GM23248 (cell line): ENCODE measurements around the gene GLDC. TPM values are rescaled to one million over a fixed set of nuclear protein-coding genes. Genes with fewer than 3 reads are reported as not detected.

Experiments used
- DNase-seq: peaks from one replicate; pipeline ENCODE4 v3.0.0-alpha.2; 2015
- H2AFZ ChIP-seq: fragments of 200-600 bp; sonication (generic); 2 replicates; pipeline ENCODE4 v1.6.1; 2016; ENCODE audit warnings: antibody characterized with exemption
- H3F3A ChIP-seq: fragments of 200-600 bp; sonication (generic); 2 replicates; pipeline ENCODE4 v1.6.1; 2016; ENCODE audit warnings: mild to moderate bottlenecking, antibody characterized with exemption, mixed run types; ENCODE audit not compliant: insufficient read depth
- H3K27ac ChIP-seq: fragments of 200-600 bp; sonication (generic); 2 replicates; pipeline ENCODE4 v1.5.1; 2016; ENCODE audit warnings: mild to moderate bottlenecking
- H3K27me3 ChIP-seq: fragments of 200-600 bp; sonication (generic); replicated peaks from 2 replicates; pipeline ENCODE4 v1.6.1; 2016; ENCODE audit warnings: mild to moderate bottlenecking; ENCODE audit not compliant: insufficient read depth
- H3K36me3 ChIP-seq: fragments of 200-600 bp; sonication (generic); 2 replicates; pipeline ENCODE4 v1.6.1; 2016; ENCODE audit warnings: low read depth, mild to moderate bottlenecking
- H3K4me1 ChIP-seq: fragments of 200-600 bp; sonication (generic); 2 replicates; pipeline ENCODE4 v1.6.1; 2016; ENCODE audit warnings: mild to moderate bottlenecking; ENCODE audit not compliant: insufficient read depth
- H3K4me2 ChIP-seq: fragments of 200-600 bp; sonication (generic); one replicate; pipeline ENCODE4 v1.6.1; 2016; ENCODE audit warnings: mild to moderate bottlenecking; ENCODE audit not compliant: unreplicated experiment
- H3K4me3 ChIP-seq: fragments of 200-600 bp; sonication (generic); 2 replicates; pipeline ENCODE4 v1.5.1; 2016; ENCODE audit warnings: mild to moderate bottlenecking
- H3K79me2 ChIP-seq: fragments of 200-600 bp; sonication (generic); 2 replicates; pipeline ENCODE4 v1.6.1; 2016; ENCODE audit warnings: mild to moderate bottlenecking; ENCODE audit not compliant: insufficient read depth
- H3K9ac ChIP-seq: fragments of 200-600 bp; sonication (generic); 2 replicates; pipeline ENCODE4 v1.6.1; 2016; ENCODE audit warnings: mild to moderate bottlenecking
- H3K9me2 ChIP-seq: fragments of 200-600 bp; sonication (generic); 2 replicates; pipeline ENCODE4 v1.6.1; 2016; ENCODE audit warnings: mixed run types, mild to moderate bottlenecking, moderate library complexity; ENCODE audit not compliant: insufficient read depth
- H3K9me3 ChIP-seq: fragments of 200-600 bp; sonication (generic); one replicate; pipeline ENCODE4 v1.6.1; 2017; ENCODE audit warnings: low read depth
- H4K20me1 ChIP-seq: fragments of 200-600 bp; sonication (generic); 2 replicates; pipeline ENCODE4 v1.6.0; 2016; ENCODE audit not compliant: insufficient read depth
- EZH2 ChIP-seq: fragments of 200-600 bp; sonication (generic); IDR thresholded peaks from 2 replicates; pipeline ENCODE4 v1.6.1; 2018; ENCODE audit warnings: antibody characterized with exemption, mild to moderate bottlenecking; ENCODE audit not compliant: insufficient read depth, poor library complexity, severe bottlenecking
- EZH2phosphoT487 ChIP-seq: fragments of 200-600 bp; sonication (generic); IDR thresholded peaks from 2 replicates; pipeline ENCODE4 v1.6.1; 2018; ENCODE audit warnings: antibody characterized with exemption, moderate library complexity, mild to moderate bottlenecking, low read depth; ENCODE audit not compliant: insufficient read depth
- WGBS, 2 experiments: methylation state at CpG; one replicate each; pipeline ENCODE4 v1.1.6; 2015 to 2017; ENCODE audit warnings: low lambda C conversion rate in 2 of 2, low coverage in 1 of 2; ENCODE audit errors: missing lambda C conversion rate in 2 of 2; 5-methylcytosine and 5-hydroxymethylcytosine counted together
- in situ Hi-C: fragments of 300-500 bp; cut with MboI; formaldehyde crosslinking; loops from 2 replicates; pipeline ENCODE4 v1.15.0; 2020
- polyA plus RNA-seq: library from polyadenylated mRNA; unstranded; fragments of >200 nt; fragmentation: Nextera tagmentation; extraction: Ambion mirVana; gene quantifications from 2 replicates; pipeline ENCODE4 v1.2.1, GENCODE V29; 2016
- total RNA-seq: library from RNA; depleted of rRNA; stranded (reverse); fragments of >200 nt; shearing (Covaris generic); gene quantifications from 2 replicates; pipeline ENCODE4 v1.2.3, GENCODE V29; 2014

Gene GLDC
- total and polyA plus RNA-seq, 2 experiments from 2014 or later: 0.11 to 0.48 TPM

DNA sequence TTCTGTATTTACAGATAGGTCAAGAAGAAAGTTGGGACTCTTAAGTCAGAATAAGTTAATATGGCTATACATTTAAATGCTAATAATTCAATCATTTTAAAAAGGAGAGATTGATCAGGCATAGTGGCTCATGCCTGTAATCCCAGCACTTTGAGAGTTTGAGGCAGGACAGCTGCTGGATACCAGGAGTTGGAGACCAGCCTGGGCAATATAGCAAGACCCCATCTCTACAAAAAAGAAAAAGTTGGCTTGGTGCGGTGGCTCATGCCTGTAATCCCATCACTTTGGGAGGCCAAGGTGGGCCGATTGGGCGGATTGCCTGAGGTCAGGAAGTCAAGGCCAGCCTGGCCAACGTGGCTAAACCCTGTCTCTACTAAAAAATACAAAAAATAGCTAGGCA is 15.0 kb upstream of the GLDC start:
- in situ Hi-C loops: no loop called here
- Histone ChIP-seq H4K20me1 (no peaks in the 10 kb centered on the region), H3K9ac (no peak overlapping the region), H3K36me3 (no peaks in the 10 kb centered on the region), H3K27ac (no peak overlapping the region), H3F3A (no peaks in the 10 kb centered on the region), H3K27me3 (no peaks in the 10 kb centered on the region), H3K4me3 (no peak overlapping the region), H3K4me2 (no peak overlapping the region), H3K9me3 (no peaks in the 10 kb centered on the region), H3K9me2 (no peaks in the 10 kb centered on the region), H2AFZ (no peak overlapping the region), H3K79me2 (no peaks in the 10 kb centered on the region), H3K4me1 (no peaks in the 10 kb centered on the region)
- TF ChIP-seq EZH2 (no peak), EZH2phosphoT487 (no peak)
- WGBS, 2 experiments: 44 to 56% methylated on average over 4 of the region's 4 CpGs
- no peak for DNase-seq

DNA sequence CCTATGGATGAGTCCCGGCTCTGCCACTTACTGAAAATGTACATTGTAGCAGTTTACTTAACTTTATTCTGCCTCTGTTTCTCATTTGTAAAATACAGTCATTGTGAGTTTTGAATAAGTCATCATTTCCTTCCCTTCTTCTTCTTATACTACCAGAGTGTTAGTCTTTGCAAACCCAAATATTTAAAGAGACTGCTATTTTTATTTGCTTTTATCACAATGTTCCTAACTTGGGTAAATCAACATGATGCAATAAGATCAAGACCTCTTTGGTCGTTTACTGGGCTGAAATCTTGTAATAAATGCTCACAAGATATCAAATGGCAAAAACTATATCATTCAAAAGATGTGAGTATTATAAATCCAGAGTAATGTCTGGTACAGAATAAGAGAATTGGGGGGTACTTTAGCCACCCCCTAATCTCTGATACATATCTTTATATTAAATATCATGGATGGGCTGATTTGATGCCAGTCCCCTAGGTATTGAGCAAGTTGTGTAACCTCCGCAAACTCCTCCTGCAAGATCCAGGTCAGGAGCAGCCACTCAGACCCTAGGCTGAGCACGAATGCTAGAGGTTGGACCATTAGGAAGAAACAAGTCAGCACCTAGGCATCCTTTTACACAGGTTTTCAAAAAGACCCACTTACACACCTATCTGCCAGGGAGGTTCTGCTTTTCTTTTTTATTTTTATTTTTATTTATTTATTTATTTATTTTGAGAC is 13.3 kb upstream of the GLDC start:
- Histone ChIP-seq H3K27ac (no peak overlapping the region), H3K27me3 (no peaks in the 10 kb centered on the region; the same call in 1 of the 2 replicates), H3K9ac (no peak overlapping the region), H3K4me3 (no peak overlapping the region), H3K36me3 (no peaks in the 10 kb centered on the region), H2AFZ (no peak overlapping the region), H3K4me1 (no peaks in the 10 kb centered on the region), H3K4me2 (no peak overlapping the region), H3K79me2 (no peaks in the 10 kb centered on the region), H3F3A (no peaks in the 10 kb centered on the region), H3K9me3 (no peaks in the 10 kb centered on the region), H4K20me1 (no peaks in the 10 kb centered on the region), H3K9me2 (no peaks in the 10 kb centered on the region)
- TF ChIP-seq EZH2: no peak
- TF ChIP-seq EZH2phosphoT487: no peak
- in situ Hi-C loops: no loop called here
- no peak for DNase-seq
- WGBS, 2 experiments: 51 to 54% methylated on average over 4 of the region's 4 CpGs

GRCh38 chr9:6656614-6657300 is 11.2 kb upstream of the GLDC start:
- Histone ChIP-seq H4K20me1 (no peaks in the 10 kb centered on the region), H3K27me3 (peaks cover 9% of the 10 kb centered on the region), H2AFZ (no peak overlapping the region), H3K9me2 (no peaks in the 10 kb centered on the region), H3K4me2 (no peak overlapping the region), H3K27ac (no peak overlapping the region), H3K9me3 (no peaks in the 10 kb centered on the region), H3K4me1 (no peaks in the 10 kb centered on the region), H3K79me2 (no peaks in the 10 kb centered on the region), H3K9ac (no peak overlapping the region), H3K4me3 (no peak overlapping the region), H3K36me3 (no peaks in the 10 kb centered on the region), H3F3A (no peaks in the 10 kb centered on the region)
- 68 to 69% methylated on average over 6 of the region's 6 CpGs for WGBS, 2 experiments
- no peak for TF ChIP-seq EZH2
- no peak for TF ChIP-seq EZH2phosphoT487
- no peak for DNase-seq
- in situ Hi-C loops: no loop called here

DNA sequence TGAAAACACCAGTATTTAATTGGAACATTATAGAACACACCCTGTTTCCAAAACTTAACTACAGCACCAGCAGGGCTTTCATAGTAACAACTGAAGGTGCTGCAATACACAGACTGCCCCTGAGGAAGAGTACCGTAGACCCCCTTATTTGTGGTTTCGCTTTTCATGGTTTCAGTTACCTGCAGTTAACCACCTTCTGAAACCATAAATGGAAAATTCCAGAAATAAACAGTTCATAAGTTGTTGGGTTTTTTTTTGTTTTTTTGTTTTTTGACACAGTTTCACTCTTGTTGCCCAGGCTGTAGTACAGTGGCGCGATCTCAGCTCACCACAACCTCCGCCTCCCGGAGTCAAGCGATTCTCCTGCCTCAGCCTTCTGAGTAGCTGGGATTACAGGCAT is 9.5 kb upstream of the GLDC start:
- no peak for DNase-seq
- Histone ChIP-seq H2AFZ (no peak overlapping the region), H3K36me3 (no peaks in the 10 kb centered on the region), H3K9me3 (no peaks in the 10 kb centered on the region), H3K79me2 (no peaks in the 10 kb centered on the region), H3K4me2 (no peak overlapping the region), H3K27ac (no peak overlapping the region), H3K9me2 (no peaks in the 10 kb centered on the region), H3K9ac (no peak overlapping the region), H4K20me1 (no peaks in the 10 kb centered on the region), H3K4me3 (no peak overlapping the region), H3F3A (no peaks in the 10 kb centered on the region), H3K27me3 (peaks cover 9% of the 10 kb centered on the region), H3K4me1 (no peaks in the 10 kb centered on the region)
- in situ Hi-C loops: no loop called here
- 95% methylated on average over 7 of the region's 7 CpGs for WGBS, 2 experiments
- TF ChIP-seq EZH2 (no peak), EZH2phosphoT487 (no peak)
